ENCODE results near the gene INTS4. TPM values are rescaled to one million over a fixed set of nuclear protein-coding genes. Genes with fewer than 3 reads are reported as not detected.

INTS4 gene
- total and polyA plus RNA-seq, 2 donors = 31.2 to 38.3 TPM

DNA sequence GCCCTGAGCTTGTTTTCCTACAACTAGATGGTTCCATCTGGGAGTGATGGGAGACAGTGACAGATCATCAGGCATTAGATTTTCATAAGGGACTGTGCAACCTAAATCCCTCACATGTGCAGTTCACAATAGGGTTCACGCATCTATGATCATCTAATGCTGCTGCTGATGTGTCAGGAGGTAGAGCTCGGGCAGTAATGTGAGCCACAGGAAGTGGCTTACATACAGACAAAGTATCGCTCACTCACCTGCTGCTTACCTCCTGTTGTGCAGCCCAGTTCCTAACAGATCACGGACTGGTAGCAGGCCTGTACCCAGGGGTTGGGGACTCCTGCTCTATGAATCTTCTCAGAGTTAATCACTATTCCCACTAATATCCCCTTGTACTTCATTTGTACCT is 161.2 kb downstream of the INTS4 start:
- WGBS = 97% methylated on average over 4 of the region's 4 CpGs
- Histone ChIP-seq H3K4me3 (ENCODE audit: low read length in 2 of 2) (no peak overlapping the region), H3K4me1 (ENCODE audit: control insufficient read depth in 2 of 2, insufficient read depth in 2 of 2, low read length in 2 of 2) (no peaks in the 10 kb centered on the region), H3K36me3 (ENCODE audit: control insufficient read depth in 2 of 2, insufficient read depth in 2 of 2, low read length in 1 of 2) (no peaks in the 10 kb centered on the region), H3K27ac (ENCODE audit: low read depth in 1 of 2, low read length in 1 of 2) (no peak overlapping the region), H3K27me3 (ENCODE audit: control insufficient read depth in 2 of 2, insufficient read depth in 1 of 2, low read length in 1 of 2) (no peaks in the 10 kb centered on the region), H3K9me3 (ENCODE audit: control insufficient read depth in 2 of 2, insufficient read depth in 1 of 2, low read length in 1 of 2) (no peaks in the 10 kb centered on the region)
- DNase-seq (ENCODE audit: low read depth in 6 of 9, low spot score in 9 of 9) = no peak

DNA sequence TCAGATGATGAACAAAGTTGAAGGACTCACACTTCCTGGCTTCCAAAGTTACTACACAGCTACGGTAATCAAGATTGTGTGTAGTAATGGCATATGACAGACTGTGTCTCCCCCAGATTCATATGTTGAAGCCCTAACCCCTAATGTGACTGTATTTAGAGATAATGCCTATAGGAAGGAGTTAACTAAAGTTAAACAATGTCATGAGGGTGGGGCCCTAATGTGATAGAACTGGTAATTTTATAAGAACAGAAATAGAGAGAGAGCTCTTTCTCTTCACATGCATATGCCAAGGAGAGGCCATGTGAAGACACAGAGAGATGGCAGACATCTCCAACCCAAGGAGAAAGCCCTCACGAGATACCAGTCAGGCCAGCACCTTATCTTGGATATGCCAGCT is 165.5 kb downstream of the INTS4 start:
- Histone ChIP-seq H3K27ac (ENCODE audit: low read depth in 1 of 2, low read length in 1 of 2) (no peak overlapping the region), H3K27me3 (ENCODE audit: control insufficient read depth in 2 of 2, insufficient read depth in 1 of 2, low read length in 1 of 2) (no peaks in the 10 kb centered on the region), H3K4me1 (ENCODE audit: control insufficient read depth in 2 of 2, insufficient read depth in 2 of 2, low read length in 2 of 2) (no peaks in the 10 kb centered on the region), H3K4me3 (ENCODE audit: low read length in 2 of 2) (no peak overlapping the region), H3K36me3 (ENCODE audit: control insufficient read depth in 2 of 2, insufficient read depth in 2 of 2, low read length in 1 of 2) (no peaks in the 10 kb centered on the region), H3K9me3 (ENCODE audit: control insufficient read depth in 2 of 2, insufficient read depth in 1 of 2, low read length in 1 of 2) (no peaks in the 10 kb centered on the region)
- DNase-seq (ENCODE audit: low read depth in 6 of 9, low spot score in 9 of 9) = no peak
- 97% methylated on average over 2 of the region's 2 CpGs for WGBS

Other genes starting within 250 kb of the INTS4 start
- 51.8 TPM for gene RSF1, start 173.9 kb downstream of the INTS4 start, total RNA-seq
- 12.2 TPM for gene RSF1, start 173.9 kb downstream of the INTS4 start, polyA plus RNA-seq
- 22.2 TPM for gene AAMDC, start 173.5 kb downstream of the INTS4 start, total RNA-seq
- 38.1 TPM for gene AAMDC, start 173.5 kb downstream of the INTS4 start, polyA plus RNA-seq
- 1.2 TPM for gene KCTD14, start 28.6 kb upstream of the INTS4 start, total RNA-seq
- gene KCTD14, start 28.6 kb upstream of the INTS4 start, polyA plus RNA-seq = 2.0 TPM
- not detected for gene THRSP, start 69.2 kb upstream of the INTS4 start, total RNA-seq
- gene THRSP, start 69.2 kb upstream of the INTS4 start, polyA plus RNA-seq = 0.14 TPM
- gene NDUFC2, start 85.2 kb upstream of the INTS4 start, total RNA-seq = 167 TPM
- 133 TPM for gene NDUFC2, start 85.2 kb upstream of the INTS4 start, polyA plus RNA-seq
- 33.3 TPM for gene ALG8, start 145.0 kb upstream of the INTS4 start, total RNA-seq
- gene ALG8, start 145.0 kb upstream of the INTS4 start, polyA plus RNA-seq = 45.1 TPM
- 3.7 TPM for gene KCTD21, start 194.0 kb upstream of the INTS4 start, total RNA-seq
- 5.6 TPM for gene KCTD21, start 194.0 kb upstream of the INTS4 start, polyA plus RNA-seq
- 3.4 TPM for gene USP35, start 194.3 kb upstream of the INTS4 start, total RNA-seq
- gene USP35, start 194.3 kb upstream of the INTS4 start, polyA plus RNA-seq = 13.1 TPM

Measured in thymus (tissue), 11 donors.